Left cardiac atrium (tissue), 4 donors: ENCODE measurements around the gene AGBL3. TPM values are rescaled to one million over a fixed set of nuclear protein-coding genes. Genes with fewer than 3 reads are reported as not detected.
A peak's percentile ranks its signal among the peaks of the same experiment; 100 is the strongest.

Source experiments
- ATAC-seq, 2 donors: fragments of 200-7000 bp; cut with Tn5 transposase; one replicate each; pipeline ENCODE4 v1.9.1; 2020; ENCODE audit warnings: mild to moderate bottlenecking in 2 of 2, moderate library complexity in 2 of 2
- DNase-seq: peaks from one replicate; pipeline ENCODE4 v3.0.0-alpha.2; 2020
- intact Hi-C, 2 donors: fragments of 100-400 bp; cut with DNase I; formaldehyde crosslinking; loops; one replicate each; pipeline versions ENCODE4 v1.14.1 to v1.15.1; 2022 to 2023
- total RNA-seq, 2 donors: library from RNA; stranded (reverse); fragmentation: NEBNext Ultra II Directional; extraction: Animal tissue kit (Norgen Biotek cat#: 25700); gene quantifications; one replicate each; pipeline ENCODE4 v1.2.1, GENCODE V29; 2021
- donor health status: DM: no; HTN: yes; CAD: no.
- donor health status: DM: no; HTN: yes; CAD: no; lungs with severe emphysema.
- donor health status: DM: yes; HTN: yes; CAD: no.
- donor health status: Dilated cardiomyopathy.

AGBL3 gene
- total RNA-seq, 2 donors from 2014 or later, result 1.7 to 2.1 TPM

- no peak for ATAC-seq
- DNase-seq, result no peak
- intact Hi-C loops, result loop anchor here in 1 of 2 donors (10.0 kb wide), 1 partner anchor 165 kb away; no protein-coding TSS in a partner anchor
Observed at GRCh38 chr7:135159359-135160085, 173.2 kb downstream of the AGBL3 start.

GRCh38 chr7:135160098-135160857 lies 174.0 kb downstream of the AGBL3 start:
- intact Hi-C loops, result loop anchor here in 1 of 2 donors (10.0 kb wide), 1 partner anchor 165 kb away; no protein-coding TSS in a partner anchor
- peak in 1 of 2 donors; percentile 44 for ATAC-seq
- DNase-seq, result no peak

GRCh38 chr7:135160858-135161653 lies 174.7 kb downstream of the AGBL3 start:
- intact Hi-C loops, result loop anchor here in 1 of 2 donors (10.0 kb wide), 1 partner anchor 166 kb away; no protein-coding TSS in a partner anchor
- ATAC-seq (peak in 1 of 2 donors; percentile 6), DNase-seq (no peak)

GRCh38 chr7:135161669-135162068 lies 175.4 kb downstream of the AGBL3 start:
- DNase-seq (no peak), ATAC-seq (no peak)
- intact Hi-C loops, result loop anchor here in 1 of 2 donors (10.0 kb wide), 1 partner anchor 167 kb away; no protein-coding TSS in a partner anchor

GRCh38 chr7:135162382-135163001 lies 176.2 kb downstream of the AGBL3 start:
- no peak for ATAC-seq
- DNase-seq, result no peak
- intact Hi-C loops, result loop anchor here in 1 of 2 donors (10.0 kb wide), 1 partner anchor 168 kb away; no protein-coding TSS in a partner anchor

- intact Hi-C loops, result loop anchor here in 1 of 2 donors (10.0 kb wide), 1 partner anchor 170 kb away; no protein-coding TSS in a partner anchor
- DNase-seq (peak; percentile 68), ATAC-seq (peak; percentile 6 to 40)
Observed at GRCh38 chr7:135164357-135165061, 178.2 kb downstream of the AGBL3 start.

GRCh38 chr7:135165862-135166261 lies 179.6 kb downstream of the AGBL3 start:
- DNase-seq (no peak), ATAC-seq (no peak)
- intact Hi-C loops, result loop anchor here in 1 of 2 donors (10.0 kb wide), 1 partner anchor 171 kb away; no protein-coding TSS in a partner anchor

- no peak for ATAC-seq
Observed at GRCh38 chr7:135166338-135166990, 180.2 kb downstream of the AGBL3 start.

GRCh38 chr7:135167365-135167917 lies 181.1 kb downstream of the AGBL3 start:
- ATAC-seq, result no peak
- intact Hi-C loops, result loop anchor here in 1 of 2 donors (10.0 kb wide), 1 partner anchor 173 kb away; no protein-coding TSS in a partner anchor
- no peak for DNase-seq

More at GRCh38 chr7:135166338-135166990, 180.2 kb downstream of the AGBL3 start:
- intact Hi-C loops, result loop anchor here in 1 of 2 donors (10.0 kb wide), 1 partner anchor 172 kb away; no protein-coding TSS in a partner anchor
- DNase-seq, result peak; percentile 60

GRCh38 chr7:135168001-135168400 lies 181.7 kb downstream of the AGBL3 start:
- no peak for ATAC-seq

GRCh38 chr7:135168489-135169140 lies 182.3 kb downstream of the AGBL3 start:
- ATAC-seq, result no peak
- DNase-seq, result no peak
- intact Hi-C loops, result loop anchor here in 1 of 2 donors (10.0 kb wide), 1 partner anchor 174 kb away; no protein-coding TSS in a partner anchor

More at GRCh38 chr7:135168001-135168400, 181.7 kb downstream of the AGBL3 start:
- no peak for DNase-seq
- intact Hi-C loops, result loop anchor here in 1 of 2 donors (10.0 kb wide), 1 partner anchor 173 kb away; no protein-coding TSS in a partner anchor

GRCh38 chr7:135169141-135169963 lies 183.0 kb downstream of the AGBL3 start:
- intact Hi-C loops, result loop anchor here in 1 of 2 donors (10.0 kb wide), 1 partner anchor 175 kb away; no protein-coding TSS in a partner anchor
- ATAC-seq (peak in 1 of 2 donors; percentile 10), DNase-seq (no peak)

GRCh38 chr7:135169964-135170273 lies 183.6 kb downstream of the AGBL3 start:
- no peak for ATAC-seq
- intact Hi-C loops, result loop anchor here (2.0 to 10.0 kb wide), 3 partner anchors 175 to 495 kb away; partner anchors contain the start of gene AGBL3 (in 1 of the 2)

GRCh38 chr7:135170274-135170997 lies 184.1 kb downstream of the AGBL3 start, which contains the start of gene CYREN:
Gene CYREN (minus strand): TSS chr7:135170707. CDS start chr7:135168922, 1,785 bp downstream.
- intact Hi-C loops, result loop anchor here in 1 of 2 donors (2.0 to 10.0 kb wide), 2 partner anchors 184 to 496 kb away; partner anchors contain the start of gene AGBL3
- DNase-seq, result peak; percentile 97
- peak; percentile 94 to 97 for ATAC-seq

More at GRCh38 chr7:135169964-135170273, 183.6 kb downstream of the AGBL3 start:
- DNase-seq, result no peak
